ENCODE data around the gene FZD8.

The FZD8 gene

GRCh38 chr10:35598379-35598778 is 43.7 kb downstream of the FZD8 start:
- TF ChIP-seq TAF1 (IDR thresholded peaks at IDR 0.05; ENCODE audit: low read depth) (no peak), REST (IDR thresholded peaks at IDR 0.05; ENCODE audit: low read depth) (no peak), RAD21 (IDR thresholded peaks at IDR 0.05; ENCODE audit: low read depth) (peak; percentile 30; the same call in 1 of the 2 replicates), TCF12 (IDR thresholded peaks at IDR 0.05; ENCODE audit: low read depth) (no peak)

- no peak for TF ChIP-seq USF1 (IDR thresholded peaks at IDR 0.05)
- TF ChIP-seq TCF12 (IDR thresholded peaks at IDR 0.05; ENCODE audit: low read depth), result no peak
- no peak for TF ChIP-seq ZBTB7A (IDR thresholded peaks at IDR 0.05; ENCODE audit: low read depth)
- no peak for TF ChIP-seq TEAD4 (IDR thresholded peaks at IDR 0.05)
- TF ChIP-seq TAF1 (IDR thresholded peaks at IDR 0.05; ENCODE audit: low read depth), result no peak
- no peak for TF ChIP-seq CEBPB (IDR thresholded peaks at IDR 0.05)
- TF ChIP-seq EP300 (IDR thresholded peaks at IDR 0.05; ENCODE audit: borderline replicate concordance), result no peak
- TF ChIP-seq FOXM1 (IDR thresholded peaks at IDR 0.05; ENCODE audit: borderline replicate concordance, low read depth), result no peak
Measured at GRCh38 chr10:35595106-35595505, 47.0 kb downstream of the FZD8 start.

- no peak for TF ChIP-seq REST (IDR thresholded peaks at IDR 0.05; ENCODE audit: low read depth)
- no peak for TF ChIP-seq YY1 (IDR thresholded peaks at IDR 0.05; ENCODE audit: low read depth)
- TF ChIP-seq MAX (IDR thresholded peaks at IDR 0.05), result no peak
- no peak for TF ChIP-seq TEAD4 (IDR thresholded peaks at IDR 0.05)
- no peak for TF ChIP-seq NFIC (IDR thresholded peaks at IDR 0.05)
- no peak for TF ChIP-seq EP300 (IDR thresholded peaks at IDR 0.05; ENCODE audit: borderline replicate concordance)
- TF ChIP-seq ZBTB7A (IDR thresholded peaks at IDR 0.05; ENCODE audit: low read depth), result no peak
- no peak for TF ChIP-seq TCF12 (IDR thresholded peaks at IDR 0.05; ENCODE audit: low read depth)
- no peak for TF ChIP-seq EGR1 (IDR thresholded peaks at IDR 0.05)
- TF ChIP-seq FOXM1 (IDR thresholded peaks at IDR 0.05; ENCODE audit: borderline replicate concordance, low read depth), result no peak
- TF ChIP-seq USF1 (IDR thresholded peaks at IDR 0.05), result no peak
- no peak for TF ChIP-seq TAF1 (IDR thresholded peaks at IDR 0.05; ENCODE audit: low read depth)
- no peak for TF ChIP-seq RAD21 (IDR thresholded peaks at IDR 0.05; ENCODE audit: low read depth)
- no peak for TF ChIP-seq CEBPB (IDR thresholded peaks at IDR 0.05)
Measured at GRCh38 chr10:35594115-35595079, 47.7 kb downstream of the FZD8 start.

- TF ChIP-seq ZBTB7A (IDR thresholded peaks at IDR 0.05; ENCODE audit: low read depth) (no peak), TAF1 (IDR thresholded peaks at IDR 0.05; ENCODE audit: low read depth) (no peak), YY1 (IDR thresholded peaks at IDR 0.05; ENCODE audit: low read depth) (no peak), NFIC (IDR thresholded peaks at IDR 0.05) (no peak), CEBPB (IDR thresholded peaks at IDR 0.05) (no peak), RAD21 (IDR thresholded peaks at IDR 0.05; ENCODE audit: low read depth) (no peak), CREB1 (IDR thresholded peaks at IDR 0.05; ENCODE audit: low read depth) (no peak), MAX (IDR thresholded peaks at IDR 0.05) (no peak), EGR1 (IDR thresholded peaks at IDR 0.05) (no peak), USF1 (IDR thresholded peaks at IDR 0.05) (no peak), FOXM1 (IDR thresholded peaks at IDR 0.05; ENCODE audit: borderline replicate concordance, low read depth) (no peak), REST (IDR thresholded peaks at IDR 0.05; ENCODE audit: low read depth) (no peak), EP300 (IDR thresholded peaks at IDR 0.05; ENCODE audit: borderline replicate concordance) (no peak), TEAD4 (IDR thresholded peaks at IDR 0.05) (no peak), TCF12 (IDR thresholded peaks at IDR 0.05; ENCODE audit: low read depth) (no peak)
Measured at GRCh38 chr10:35592441-35592840, 49.7 kb downstream of the FZD8 start.

Data from Ishikawa (cell line).